NCI-H1436 treated with DMSO at 0.1 percent for 48 hours (cell line): Measurements from ENCODE around the gene HAVCR2.

Experiments used
- DNase-seq: peaks from one replicate; lab custom pipeline; 2025; lab: John Stamatoyannopoulos, UW

HAVCR2 gene

GRCh38 chr5:157108976-157109375 is at the start of gene HAVCR2:
Gene HAVCR2 (minus strand): TSS chr5:157109044. CDS start chr5:157108983, 61 bp downstream.
- no peak for DNase-seq

DNA sequence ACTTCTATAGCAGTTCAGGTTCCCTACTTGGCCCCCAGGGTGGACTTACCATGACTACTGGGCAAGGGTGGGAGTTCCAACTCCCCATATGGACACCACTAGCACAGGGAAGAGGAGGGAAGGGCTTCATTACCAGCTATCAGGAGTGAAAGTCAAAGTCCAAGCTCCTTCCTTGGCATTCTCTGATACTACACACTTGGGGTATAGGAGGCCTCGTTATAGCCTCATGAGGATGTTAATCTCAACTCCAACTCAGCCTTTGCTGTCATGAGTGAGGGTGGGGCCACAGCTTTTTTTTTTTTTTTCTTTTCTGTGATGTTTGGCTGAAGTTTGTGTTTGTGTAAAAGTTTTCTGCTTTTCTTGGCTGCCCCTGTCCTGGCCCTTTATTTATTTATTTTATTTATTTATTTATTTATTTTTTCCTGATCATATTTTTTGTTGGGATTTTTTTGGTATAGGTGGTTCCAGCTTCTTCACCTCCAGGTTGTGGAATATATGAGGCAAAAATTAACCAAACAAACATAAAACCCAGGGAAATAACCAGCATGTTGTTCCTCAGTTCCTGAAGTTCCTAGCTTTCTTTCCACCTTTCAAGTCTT is 48.5 kb upstream of the HAVCR2 start:
- DNase-seq, result no peak

GRCh38 chr5:157155297-157155696 is 46.5 kb upstream of the HAVCR2 start:
- DNase-seq, result no peak

GRCh38 chr5:157150995-157151394 is 42.2 kb upstream of the HAVCR2 start:
- no peak for DNase-seq

DNA sequence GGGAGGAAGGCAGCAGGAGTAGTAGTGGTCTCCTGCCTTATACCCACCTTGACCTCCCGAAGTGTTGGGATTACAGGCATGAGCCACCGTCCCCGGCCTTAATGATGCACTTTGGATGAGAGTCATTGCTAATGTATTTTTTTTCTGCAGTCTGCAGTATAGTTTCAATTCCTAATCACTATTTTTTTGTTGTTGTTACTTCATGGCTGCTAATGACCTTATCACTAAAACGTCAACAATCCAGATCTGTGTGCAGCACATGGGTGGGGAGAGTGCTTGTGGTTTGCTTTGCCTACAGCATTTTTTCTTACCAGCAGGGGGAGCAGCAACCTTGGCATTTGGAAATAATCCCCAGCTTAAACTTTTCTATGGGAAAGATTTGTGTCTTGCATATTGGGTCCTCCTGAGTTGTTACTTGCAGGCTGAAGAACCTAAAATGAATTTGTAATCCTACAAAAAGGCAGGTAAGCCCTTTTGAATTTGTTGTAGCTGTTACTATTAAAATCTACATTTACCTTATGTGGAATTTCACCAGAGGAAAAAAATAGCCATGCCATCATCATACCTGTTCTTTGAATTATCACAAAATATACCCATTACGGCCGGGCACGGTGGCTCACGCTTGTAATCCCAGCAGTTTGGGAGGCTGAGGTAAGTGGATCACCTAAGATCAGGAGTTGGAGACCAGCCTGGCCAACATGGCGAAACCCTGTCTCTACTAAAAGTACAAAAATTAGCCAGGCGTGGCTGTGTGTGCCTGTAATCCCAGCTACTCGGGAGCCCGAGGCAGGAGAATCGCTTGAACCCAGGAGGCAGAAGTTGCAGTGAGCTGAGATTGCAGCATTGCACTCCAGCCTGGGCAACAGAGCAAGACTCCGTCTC is 40.1 kb upstream of the HAVCR2 start:
- no peak for DNase-seq

GRCh38 chr5:157143127-157143971 is 34.5 kb upstream of the HAVCR2 start:
- DNase-seq, result peak; percentile 80

- DNase-seq, result peak; percentile 91
These were observed 33.7 kb upstream of the HAVCR2 start, which contains the start of gene MED7 for GRCh38 chr5:157142317-157143126. Gene MED7 (minus strand): TSS chr5:157142865. CDS start chr5:157139431, 3,434 bp downstream.

GRCh38 chr5:157137691-157138090 is 28.8 kb upstream of the HAVCR2 start:
- DNase-seq, result no peak

- DNase-seq, result no peak
These were observed 23.4 kb upstream of the HAVCR2 start for GRCh38 chr5:157132281-157132612.

DNA sequence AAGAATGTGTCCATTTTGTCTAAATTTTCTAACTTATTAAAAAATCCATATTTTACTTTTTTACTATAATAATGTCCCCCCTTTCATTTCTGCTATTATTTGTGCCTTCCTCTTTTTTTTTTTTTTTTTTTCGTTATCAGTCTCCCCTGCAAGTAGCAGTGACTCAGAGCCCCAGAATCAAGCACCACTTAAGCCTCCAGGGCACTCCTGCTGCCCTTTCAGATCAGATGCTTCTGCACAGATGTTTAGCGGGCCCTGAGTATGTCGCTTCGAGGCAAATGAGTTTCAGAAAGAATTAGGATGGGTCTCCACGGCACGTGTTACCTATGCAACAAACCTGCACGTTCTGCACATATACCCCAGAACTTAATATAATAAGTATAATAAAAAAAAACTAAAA is 22.1 kb upstream of the HAVCR2 start:
- no peak for DNase-seq

DNA sequence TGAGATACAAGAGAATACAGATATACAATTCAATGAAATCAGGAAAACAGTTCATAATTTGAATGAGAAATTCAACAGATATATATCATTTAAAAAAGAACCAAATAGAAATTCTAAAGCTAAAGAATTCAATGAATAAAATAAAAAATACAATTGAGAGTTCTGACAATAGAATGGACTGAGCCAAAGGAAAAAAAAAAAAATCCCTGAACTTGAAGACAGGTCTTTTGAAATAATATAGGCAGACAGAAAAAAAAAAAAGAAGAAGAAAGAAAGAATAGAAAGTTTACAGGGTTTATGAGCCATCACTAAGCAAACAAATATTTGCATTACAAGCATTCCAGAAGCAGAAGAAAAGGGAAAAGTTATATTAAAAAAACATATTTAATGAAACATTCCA is 12.9 kb upstream of the HAVCR2 start:
- no peak for DNase-seq

- no peak for DNase-seq
These were observed 11.3 kb upstream of the HAVCR2 start for GRCh38 chr5:157120102-157120501.

DNA sequence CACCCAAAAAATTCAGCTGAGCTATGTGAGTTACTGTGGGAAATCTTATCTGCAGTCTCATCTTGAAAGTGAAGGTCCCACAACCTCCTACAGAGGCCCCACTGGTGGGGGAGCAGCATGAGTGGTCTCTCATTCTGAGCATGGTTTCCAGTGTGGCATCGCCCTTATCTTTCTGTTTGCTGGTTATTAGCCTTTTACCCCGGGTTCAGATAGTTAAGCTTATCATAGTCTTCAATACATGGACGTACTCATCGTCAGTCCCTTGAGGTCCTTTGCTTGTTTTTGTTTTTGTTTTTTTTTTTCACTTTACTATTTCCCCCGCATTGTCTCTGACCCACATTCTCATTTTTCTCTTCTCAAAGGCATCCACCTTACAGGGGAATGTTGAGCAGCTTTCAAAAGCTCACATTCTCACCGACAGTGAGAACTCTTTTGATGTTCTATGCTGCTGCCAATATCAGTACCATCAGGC is 7.7 kb upstream of the HAVCR2 start:
- DNase-seq, result no peak

DNA sequence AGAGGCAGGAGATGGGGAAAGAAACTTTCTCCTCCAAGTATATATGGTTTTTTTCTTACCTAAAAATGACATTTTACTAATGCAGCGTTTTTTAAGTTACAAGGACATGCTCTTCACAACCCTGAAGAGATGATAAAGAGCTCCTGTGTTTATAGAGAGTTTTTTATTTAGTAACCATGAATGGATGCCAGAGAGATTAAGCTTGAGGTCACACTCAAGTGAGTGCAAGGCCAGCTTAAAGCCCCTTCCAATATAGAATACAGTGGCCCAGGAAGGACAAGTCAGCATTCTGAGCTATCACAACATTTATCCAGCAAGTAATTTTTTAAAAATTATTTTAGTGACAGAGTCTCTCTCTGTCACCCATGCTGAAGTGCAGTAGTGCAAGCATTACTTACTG is 6.7 kb upstream of the HAVCR2 start:
- DNase-seq, result no peak

DNA sequence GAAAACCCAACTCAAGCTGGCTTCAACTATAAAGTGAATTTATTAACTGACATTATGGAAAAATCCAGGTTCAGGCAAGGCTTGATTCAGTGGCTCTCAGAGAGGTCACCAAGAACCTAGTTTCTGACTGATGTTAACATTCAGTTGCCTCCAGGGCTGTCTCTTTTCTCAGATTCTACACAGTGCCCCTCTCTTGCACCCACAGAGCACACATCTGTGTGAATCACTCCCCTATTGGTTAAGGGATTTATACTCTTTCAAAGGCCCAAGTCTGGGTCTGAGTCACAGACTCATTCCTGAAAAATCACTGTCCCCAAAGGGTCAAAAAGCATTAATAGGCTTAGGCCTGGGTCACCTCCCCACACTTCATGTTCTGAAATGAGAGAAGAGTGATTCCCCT is 6.2 kb upstream of the HAVCR2 start:
- no peak for DNase-seq

GRCh38 chr5:157113002-157113401 is 4.2 kb upstream of the HAVCR2 start:
- DNase-seq, result no peak

- DNase-seq, result no peak
These were observed 900 bp upstream of the HAVCR2 start for GRCh38 chr5:157109744-157110143.

GRCh38 chr5:157107508-157107907 is 1.3 kb downstream of the HAVCR2 start:
- DNase-seq, result no peak

GRCh38 chr5:157106630-157107461 is 2.0 kb downstream of the HAVCR2 start:
- no peak for DNase-seq

DNA sequence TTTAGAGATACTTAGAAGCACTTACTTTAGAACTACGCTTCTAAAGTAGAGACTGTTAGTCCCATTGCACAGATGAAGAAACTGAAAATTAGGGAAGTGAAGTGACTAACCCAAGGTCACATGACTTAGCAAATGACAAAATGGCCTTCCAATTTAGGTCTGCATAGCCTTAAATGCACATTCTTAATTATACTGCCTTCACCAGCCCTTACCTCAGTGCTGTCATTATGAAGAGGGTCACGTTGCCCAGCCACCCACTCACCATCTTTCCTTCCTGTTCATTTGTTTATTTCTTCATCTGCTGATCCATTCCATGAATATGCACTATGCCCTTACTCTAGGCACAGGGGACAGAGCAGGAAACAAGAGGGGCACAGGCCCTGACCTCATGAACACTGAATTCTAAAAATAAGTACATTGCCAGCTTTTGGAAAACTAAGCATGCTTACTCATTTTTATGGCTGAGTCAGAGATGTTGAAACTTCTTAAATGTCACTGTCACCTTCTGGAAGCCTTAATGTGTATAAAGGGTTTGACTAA is 8.6 kb downstream of the HAVCR2 start:
- DNase-seq, result no peak
